Caco-2 (cell line): Measurements from ENCODE around the gene TTLL5. TPM values are rescaled to one million over a fixed set of nuclear protein-coding genes. Genes with fewer than 3 reads are reported as not detected.

Experiments used
- BruUV-seq: library from RNA; stranded (reverse); fragments of 400-500 nt; replicated peaks from 2 replicates; lab custom pipeline; 2021; lab: Mats Ljungman, UMichigan
- CTCF ChIA-PET: fragments of 300-600 bp; sonication (Branson Sonifier 250); formaldehyde crosslinking; loops from one replicate; lab custom pipeline; 2022; ENCODE audit warnings: antibody characterized with exemption; lab: Charles Lee
- POLR2A ChIA-PET: fragments of 300-600 bp; sonication (Branson Sonifier 250); formaldehyde crosslinking; loops from one replicate; lab custom pipeline; 2022; ENCODE audit warnings: antibody characterized with exemption; lab: Charles Lee
- DNase-seq, 2 experiments: peaks; one replicate each; pipeline versions ENCODE4 v3.0.0 to v3.0.0-alpha.2; 2020 to 2022
- H3K27me3 ChIP-seq: replicated peaks from 2 replicates; pipeline ENCODE4 v1.6.0; 2011; ENCODE audit warnings: low read length; ENCODE audit not compliant: control insufficient read depth, insufficient read depth
- H3K36me3 ChIP-seq: 2 replicates; pipeline ENCODE4 v1.5.1; 2011; ENCODE audit warnings: low read length; ENCODE audit not compliant: control insufficient read depth, insufficient read depth
- H3K4me1 ChIP-seq: fragments of 250-450 bp; sonication (Bioruptor Pico); 2 replicates; pipeline ENCODE4 v1.5.1; 2020; ENCODE audit warnings: mild to moderate bottlenecking
- H3K4me3 ChIP-seq: 2 replicates; pipeline ENCODE4 v1.5.1; 2011; ENCODE audit warnings: low read depth, mild to moderate bottlenecking, control low read depth, low read length
- H3K9me3 ChIP-seq: fragments of 250-450 bp; sonication (Bioruptor Pico); 2 replicates; pipeline ENCODE4 v1.5.1; 2020; ENCODE audit warnings: mild to moderate bottlenecking, moderate library complexity
- H3K27ac Mint-ChIP-seq: one replicate; pipeline ENCODE4 v1.8.0; 2022; ENCODE audit warnings: mixed read lengths; ENCODE audit not compliant: unreplicated experiment
- H3K27me3 Mint-ChIP-seq: one replicate; pipeline ENCODE4 v1.8.0; 2022; ENCODE audit warnings: mixed read lengths; ENCODE audit not compliant: insufficient read depth, unreplicated experiment
- H3K36me3 Mint-ChIP-seq: one replicate; pipeline ENCODE4 v1.8.0; 2022; ENCODE audit warnings: mild to moderate bottlenecking, mixed read lengths; ENCODE audit not compliant: insufficient read depth, unreplicated experiment
- H3K4me1 Mint-ChIP-seq: one replicate; pipeline ENCODE4 v1.8.0; 2022; ENCODE audit warnings: low read depth, mixed read lengths; ENCODE audit not compliant: unreplicated experiment
- H3K4me3 Mint-ChIP-seq: one replicate; pipeline ENCODE4 v1.8.0; 2022; ENCODE audit warnings: mild to moderate bottlenecking, moderate library complexity, mixed read lengths; ENCODE audit not compliant: unreplicated experiment
- H3K9me3 Mint-ChIP-seq: one replicate; pipeline ENCODE4 v1.8.0; 2022; ENCODE audit warnings: mixed read lengths; ENCODE audit not compliant: unreplicated experiment
- intact Hi-C: fragments of 100-400 bp; cut with micrococcal nuclease; formaldehyde crosslinking; loops from one replicate; pipeline ENCODE4 v1.10.0; 2022; ENCODE audit not compliant: unreplicated experiment
- total RNA-seq: library from RNA; stranded (reverse); gene quantifications from 2 replicates; pipeline ENCODE4 v1.2.3, GENCODE V29; 2022
- TF ChIP-seq, protein P1 (sequence below), 2 experiments: fragments of 200-600 bp in 1 of 2; IDR thresholded peaks; 1 replicate in 1 of 2; 2 replicates in 1 of 2; pipeline versions ENCODE4 v1.5.1 to v1.8.0; 2011 to 2022; ENCODE audit warnings: antibody characterized with exemption in 1 of 2, control low read depth in 1 of 2, inconsistent platforms in 1 of 2, low read depth in 1 of 2, low read length in 1 of 2, mild to moderate bottlenecking in 1 of 2, moderate library complexity in 1 of 2; ENCODE audit not compliant: insufficient read depth in 1 of 2, severe bottlenecking in 1 of 2, unreplicated experiment in 1 of 2

Gene TTLL5
- total RNA-seq, 1 experiment from 2014 or later, result 38.2 TPM

- no peak overlapping the region for H3K4me3 Mint-ChIP-seq
- intact Hi-C loops, result no loop called here
- H3K9me3 Mint-ChIP-seq, result no peaks in the 10 kb centered on the region
- H3K4me1 ChIP-seq, result peaks cover 10% of the 10 kb centered on the region
- peaks cover 7% of the 10 kb centered on the region for H3K4me1 Mint-ChIP-seq
- TF ChIP-seq, protein P1, sequence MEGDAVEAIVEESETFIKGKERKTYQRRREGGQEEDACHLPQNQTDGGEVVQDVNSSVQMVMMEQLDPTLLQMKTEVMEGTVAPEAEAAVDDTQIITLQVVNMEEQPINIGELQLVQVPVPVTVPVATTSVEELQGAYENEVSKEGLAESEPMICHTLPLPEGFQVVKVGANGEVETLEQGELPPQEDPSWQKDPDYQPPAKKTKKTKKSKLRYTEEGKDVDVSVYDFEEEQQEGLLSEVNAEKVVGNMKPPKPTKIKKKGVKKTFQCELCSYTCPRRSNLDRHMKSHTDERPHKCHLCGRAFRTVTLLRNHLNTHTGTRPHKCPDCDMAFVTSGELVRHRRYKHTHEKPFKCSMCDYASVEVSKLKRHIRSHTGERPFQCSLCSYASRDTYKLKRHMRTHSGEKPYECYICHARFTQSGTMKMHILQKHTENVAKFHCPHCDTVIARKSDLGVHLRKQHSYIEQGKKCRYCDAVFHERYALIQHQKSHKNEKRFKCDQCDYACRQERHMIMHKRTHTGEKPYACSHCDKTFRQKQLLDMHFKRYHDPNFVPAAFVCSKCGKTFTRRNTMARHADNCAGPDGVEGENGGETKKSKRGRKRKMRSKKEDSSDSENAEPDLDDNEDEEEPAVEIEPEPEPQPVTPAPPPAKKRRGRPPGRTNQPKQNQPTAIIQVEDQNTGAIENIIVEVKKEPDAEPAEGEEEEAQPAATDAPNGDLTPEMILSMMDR (IDR thresholded peaks at IDR 0.05; ENCODE audit: insufficient read depth in 1 of 2, low read depth in 1 of 2, low read length in 1 of 2, severe bottlenecking in 1 of 2, unreplicated experiment in 1 of 2), result no peak
- H3K36me3 Mint-ChIP-seq, result no peaks in the 10 kb centered on the region
- H3K27ac Mint-ChIP-seq, result no peak overlapping the region
- no peaks in the 10 kb centered on the region for H3K27me3 ChIP-seq
- H3K36me3 ChIP-seq, result no peaks in the 10 kb centered on the region; the same call in 1 of the 2 replicates
- no peak for DNase-seq
- no TSS peak for BruUV-seq
- CTCF ChIA-PET, result no interaction called here
- no peak overlapping the region for H3K4me3 ChIP-seq
- no peaks in the 10 kb centered on the region for H3K27me3 Mint-ChIP-seq
- no peaks in the 10 kb centered on the region for H3K9me3 ChIP-seq
- POLR2A ChIA-PET, result no interaction called here
These were observed 243.3 kb downstream of the TTLL5 start for GRCh38 chr14:75904311-75904710.

DNA sequence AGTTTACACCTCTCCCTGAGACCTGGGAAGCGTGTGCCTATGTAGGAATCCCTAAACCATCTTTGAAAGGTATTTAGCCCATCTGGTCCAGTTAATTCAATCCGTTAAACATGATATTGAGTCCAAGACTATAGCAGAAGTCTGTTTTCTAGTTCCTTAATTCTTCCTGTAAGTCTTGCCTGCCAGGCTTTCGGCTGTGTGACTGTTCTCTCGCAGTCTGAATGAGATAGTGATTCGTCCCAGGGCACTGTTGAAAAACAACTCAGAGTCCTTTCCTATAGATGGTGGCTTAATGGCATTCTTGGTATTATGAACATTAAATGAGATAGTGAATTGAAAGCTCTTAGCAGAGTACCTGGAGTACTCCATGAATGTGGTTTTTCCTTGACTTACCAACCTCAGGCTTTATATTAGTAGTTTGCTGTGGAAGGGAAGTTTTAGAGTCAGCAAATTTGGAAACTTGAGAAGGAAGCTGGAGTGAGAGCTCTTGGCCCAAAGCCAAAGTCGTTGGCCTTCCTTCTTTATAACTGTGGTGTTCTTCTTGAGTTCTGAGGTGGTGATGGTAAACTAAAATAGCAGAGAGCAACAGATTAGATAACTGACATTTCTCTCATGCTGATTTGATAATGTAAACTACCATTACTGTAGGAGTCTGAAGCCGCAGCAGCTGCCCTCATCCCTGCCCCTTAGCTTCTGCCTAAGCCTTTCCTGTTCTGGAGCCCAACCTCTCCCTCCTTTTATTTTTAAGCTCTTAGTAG is 244.3 kb downstream of the TTLL5 start:
- POLR2A ChIA-PET, result no interaction called here
- no peak overlapping the region for H3K27ac Mint-ChIP-seq

GRCh38 chr14:75906228-75906627 is 245.2 kb downstream of the TTLL5 start:
- H3K4me1 Mint-ChIP-seq, result peaks cover 12% of the 10 kb centered on the region
- ChIA-PET CTCF (interaction anchor here (0.5 to 3.7 kb wide), 19 partner anchors 8 to 1194 kb away, joined by 3 to 96 read pairs (median 4); partner anchors contain the start of genes ERG28, TGFB3 and TTLL5), POLR2A (interaction anchor here (0.6 kb wide), 1 partner anchor 76 kb away, joined by 3 read pairs; no protein-coding TSS in a partner anchor)

More for the DNA sequence above, 244.3 kb downstream of the TTLL5 start:
- Histone ChIP-seq H3K9me3 (no peaks in the 10 kb centered on the region), H3K36me3 (no peaks in the 10 kb centered on the region; the same call in 1 of the 2 replicates), H3K4me1 (peaks cover 10% of the 10 kb centered on the region), H3K27me3 (no peaks in the 10 kb centered on the region), H3K4me3 (no peak overlapping the region)
- no peaks in the 10 kb centered on the region for H3K27me3 Mint-ChIP-seq
- peaks cover 15% of the 10 kb centered on the region for H3K4me1 Mint-ChIP-seq
- no TSS peak for BruUV-seq
- CTCF ChIA-PET, result interaction anchor here (0.6 to 3.7 kb wide), 5 partner anchors 9 to 115 kb away, joined by 3 to 96 read pairs (median 6); partner anchors contain the start of gene TGFB3
- no peaks in the 10 kb centered on the region for H3K9me3 Mint-ChIP-seq
- TF ChIP-seq, protein P1 (IDR thresholded peaks at IDR 0.05; ENCODE audit: insufficient read depth in 1 of 2, low read depth in 1 of 2, low read length in 1 of 2, severe bottlenecking in 1 of 2, unreplicated experiment in 1 of 2), result no peak
- intact Hi-C loops, result no loop called here
- no peaks in the 10 kb centered on the region for H3K36me3 Mint-ChIP-seq
- DNase-seq, result no peak
- no peak overlapping the region for H3K4me3 Mint-ChIP-seq

More at GRCh38 chr14:75906228-75906627, 245.2 kb downstream of the TTLL5 start:
- DNase-seq, result no peak
- intact Hi-C loops, result loop anchor here (1.0 to 2.0 kb wide), 2 partner anchors 76 to 197 kb away; no protein-coding TSS in a partner anchor
- H3K9me3 Mint-ChIP-seq, result no peaks in the 10 kb centered on the region
- H3K27ac Mint-ChIP-seq, result no peak overlapping the region
- H3K4me3 Mint-ChIP-seq, result no peak overlapping the region
- no peaks in the 10 kb centered on the region for H3K36me3 Mint-ChIP-seq
- Histone ChIP-seq H3K27me3 (no peaks in the 10 kb centered on the region), H3K4me1 (peaks cover 10% of the 10 kb centered on the region; the same call in 1 of the 2 replicates), H3K9me3 (no peaks in the 10 kb centered on the region), H3K36me3 (no peaks in the 10 kb centered on the region; the same call in 1 of the 2 replicates), H3K4me3 (no peak overlapping the region)
- TF ChIP-seq, protein P1 (IDR thresholded peaks at IDR 0.05; ENCODE audit: insufficient read depth in 1 of 2, low read depth in 1 of 2, low read length in 1 of 2, severe bottlenecking in 1 of 2, unreplicated experiment in 1 of 2), result no peak
- H3K27me3 Mint-ChIP-seq, result no peaks in the 10 kb centered on the region
- no TSS peak for BruUV-seq
